Measurements from ENCODE around the gene ATP6V0E1.

ATP6V0E1 gene

DNA sequence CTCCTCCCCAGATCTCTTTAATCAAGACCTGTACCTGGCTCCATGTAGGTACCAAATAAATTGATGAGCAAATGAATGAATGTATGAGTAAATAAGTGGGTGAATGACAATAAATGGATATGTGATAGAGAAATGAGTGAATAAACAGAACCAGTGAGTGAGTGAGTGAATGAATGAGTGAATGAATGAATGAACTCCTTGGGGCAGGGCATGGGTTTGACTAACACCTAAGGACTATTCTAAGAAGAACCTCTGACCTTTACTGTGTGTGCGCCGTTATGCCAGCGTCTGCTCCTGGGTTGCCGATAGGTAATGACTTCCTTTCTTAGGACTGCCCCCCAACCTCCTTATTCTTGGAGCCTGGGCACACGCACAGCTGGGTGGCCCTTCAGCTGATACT, 26.1 kb upstream of the ATP6V0E1 start:
- DNase-seq, result no peak

DNA sequence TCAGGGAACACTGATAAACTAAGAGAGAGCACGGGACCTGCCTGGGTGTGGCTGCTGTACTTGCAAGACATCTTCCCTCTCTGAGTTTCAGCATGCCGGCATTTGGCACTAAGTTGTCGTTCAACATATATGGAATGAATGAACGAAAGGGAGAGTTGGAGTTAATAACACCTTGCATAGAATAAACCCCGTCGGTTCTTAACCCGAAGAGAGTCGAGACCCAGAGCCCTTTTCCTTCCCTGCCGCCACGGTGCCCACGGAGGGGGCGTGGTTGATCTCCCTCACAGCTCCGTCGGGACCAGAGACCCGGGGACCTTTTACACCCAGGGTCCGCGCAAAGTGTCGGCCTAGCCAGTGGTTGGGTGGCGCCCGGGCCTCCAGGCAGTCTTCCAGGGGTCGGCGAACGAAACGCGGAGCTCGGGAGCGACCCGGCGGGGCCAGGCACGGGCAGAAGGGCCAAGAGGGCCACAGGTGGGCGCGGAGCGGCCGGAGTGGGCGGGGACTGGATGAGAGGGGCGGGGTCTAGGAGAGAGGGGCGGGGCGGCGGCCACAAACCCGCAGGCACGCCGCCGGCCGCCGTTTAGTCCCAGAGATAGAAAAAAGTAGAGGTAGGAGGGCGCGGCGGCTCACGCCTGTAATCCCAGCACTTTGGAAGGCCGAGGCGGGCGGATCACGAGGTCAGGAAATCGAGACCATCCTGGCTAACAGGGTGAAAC, 25.1 kb upstream of the ATP6V0E1 start:
- no peak for DNase-seq

DNA sequence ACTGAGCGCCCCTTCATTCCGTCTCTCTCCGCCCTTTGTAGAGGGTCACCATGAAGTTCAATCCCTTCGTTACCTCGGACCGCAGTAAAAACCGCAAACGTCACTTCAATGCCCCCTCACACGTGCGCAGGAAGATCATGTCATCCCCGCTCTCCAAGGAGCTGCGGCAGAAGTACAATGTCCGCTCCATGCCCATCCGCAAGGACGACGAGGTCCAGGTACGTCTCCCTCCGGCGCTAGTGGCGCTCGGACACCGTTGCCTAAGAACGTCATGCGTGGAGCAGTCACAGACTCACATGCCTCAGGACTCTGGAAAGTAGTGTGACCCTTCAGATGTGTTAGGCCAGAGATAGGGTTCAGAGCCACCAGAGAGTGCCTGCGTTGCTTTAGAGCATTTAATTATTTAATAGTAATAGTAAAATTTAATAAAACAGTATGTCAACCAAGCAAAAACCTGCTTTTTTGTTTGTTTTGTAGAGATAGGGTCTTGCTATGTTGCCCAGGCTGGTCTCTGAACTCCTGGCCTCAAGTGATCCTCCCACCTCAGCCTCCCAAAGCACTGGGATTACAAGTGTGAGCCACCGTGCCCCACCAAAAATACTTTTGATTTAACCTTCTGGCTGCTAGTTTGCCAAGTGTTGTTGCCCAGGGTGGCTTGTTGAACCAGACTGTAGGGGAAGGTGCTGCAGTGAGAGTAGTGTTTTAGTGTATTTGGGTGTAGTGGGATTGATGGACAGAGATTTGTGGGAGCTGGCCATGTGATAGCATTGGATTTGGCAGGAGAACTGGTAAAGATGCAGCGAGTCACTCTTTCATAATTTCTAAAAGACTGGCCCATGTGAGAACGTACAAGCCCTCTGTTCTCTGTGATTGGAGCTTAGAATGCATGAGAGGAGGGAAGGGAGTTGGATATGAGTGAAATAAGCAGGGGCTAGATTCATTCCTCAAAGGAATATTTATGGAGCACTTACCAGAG, 23.5 kb upstream of the ATP6V0E1 start:
- DNase-seq, result no peak

DNA sequence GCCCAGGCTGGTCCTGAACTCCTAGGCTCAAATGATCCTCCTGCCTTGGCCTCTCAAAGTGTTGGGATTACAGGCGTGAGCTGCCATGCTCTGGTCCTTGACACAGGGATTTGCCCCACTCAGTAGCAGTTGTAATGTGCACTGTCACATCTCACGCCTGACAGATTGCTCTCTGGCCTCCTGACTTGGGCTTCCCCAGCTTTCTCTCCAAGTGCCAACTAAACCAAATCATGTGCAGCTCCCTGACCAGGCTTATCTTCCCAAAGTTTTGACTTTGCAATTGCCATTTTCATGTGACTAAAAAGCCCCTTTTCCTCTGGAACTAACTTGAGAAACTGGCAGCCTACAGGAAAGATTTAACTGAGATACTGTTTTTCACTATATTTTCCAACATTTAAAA, 13.7 kb upstream of the ATP6V0E1 start:
- no peak for DNase-seq

DNA sequence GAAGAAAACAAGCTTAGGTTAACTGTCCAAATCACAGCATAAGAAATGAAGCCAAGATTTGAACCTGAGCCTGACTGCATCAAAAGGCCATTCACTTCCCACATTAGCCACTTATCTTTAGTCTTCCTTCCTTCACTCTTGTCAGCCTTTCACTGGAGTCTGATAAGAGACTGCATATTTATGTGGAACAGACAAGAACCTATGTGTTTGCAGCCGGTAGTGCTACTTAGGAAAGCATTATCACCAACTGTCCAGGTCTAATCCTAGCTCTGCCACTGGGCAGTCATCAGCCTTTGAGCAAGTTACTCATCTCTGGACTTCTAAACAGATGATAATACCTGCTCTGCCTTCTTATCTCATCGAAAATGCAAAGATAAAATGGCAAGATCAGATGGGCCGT, 12.1 kb upstream of the ATP6V0E1 start:
- DNase-seq, result no peak

DNA sequence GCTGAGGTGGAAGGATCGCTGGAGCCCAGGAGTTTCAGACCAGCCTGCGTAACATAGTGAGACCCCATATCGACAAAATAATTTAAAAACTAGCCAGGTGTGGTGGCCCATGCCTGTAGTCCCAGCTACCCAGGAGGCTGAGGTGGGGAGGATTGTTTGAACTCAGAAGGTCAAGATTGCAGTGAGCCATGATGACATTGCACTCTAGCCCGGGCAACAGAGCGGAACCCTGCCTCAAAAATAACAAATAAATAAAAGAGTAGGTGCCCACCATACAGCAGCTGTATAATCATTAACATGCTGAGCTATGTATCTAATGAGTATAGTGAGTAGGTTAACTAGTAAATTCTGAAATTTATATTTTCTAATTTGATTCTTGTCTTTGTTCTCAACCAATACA, 11.0 kb upstream of the ATP6V0E1 start:
- no peak for DNase-seq

DNA sequence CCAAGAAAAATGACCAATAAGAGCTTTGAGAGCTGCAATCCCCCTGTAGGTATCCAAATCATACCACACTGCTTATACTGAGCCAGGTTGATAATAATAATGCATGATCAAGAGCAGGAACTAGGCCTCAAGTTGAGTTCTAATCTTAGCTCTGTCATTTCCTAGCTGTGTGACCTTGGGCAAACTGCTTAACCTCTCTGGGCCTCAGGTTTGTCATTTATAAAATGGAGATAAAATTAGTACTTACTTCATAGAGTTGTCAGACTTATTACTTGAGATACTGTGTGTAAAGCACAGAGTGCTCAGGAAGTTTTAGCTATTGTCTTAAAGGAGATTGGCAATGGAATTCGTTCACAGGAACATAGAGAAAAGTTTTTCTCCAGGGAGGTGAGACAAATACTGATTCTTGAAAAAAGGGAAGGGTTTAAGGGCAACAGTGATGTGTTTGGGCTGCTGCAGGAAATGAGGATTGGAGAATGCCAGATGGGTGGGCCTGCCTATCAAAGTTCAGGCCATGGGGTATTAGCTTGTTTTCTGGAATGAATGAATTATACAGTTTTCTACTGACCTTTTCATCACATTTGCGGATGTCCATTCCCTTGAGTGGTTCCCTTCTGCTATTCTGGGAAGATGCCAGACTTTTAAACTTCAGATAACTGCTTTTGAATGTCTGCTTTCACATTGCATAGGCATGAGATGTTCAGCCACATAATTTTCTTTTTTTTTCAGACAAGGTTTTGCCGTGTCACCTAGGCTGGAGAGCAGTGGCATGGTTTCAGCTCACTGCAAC, 10.2 kb upstream of the ATP6V0E1 start:
- no peak for DNase-seq

DNA sequence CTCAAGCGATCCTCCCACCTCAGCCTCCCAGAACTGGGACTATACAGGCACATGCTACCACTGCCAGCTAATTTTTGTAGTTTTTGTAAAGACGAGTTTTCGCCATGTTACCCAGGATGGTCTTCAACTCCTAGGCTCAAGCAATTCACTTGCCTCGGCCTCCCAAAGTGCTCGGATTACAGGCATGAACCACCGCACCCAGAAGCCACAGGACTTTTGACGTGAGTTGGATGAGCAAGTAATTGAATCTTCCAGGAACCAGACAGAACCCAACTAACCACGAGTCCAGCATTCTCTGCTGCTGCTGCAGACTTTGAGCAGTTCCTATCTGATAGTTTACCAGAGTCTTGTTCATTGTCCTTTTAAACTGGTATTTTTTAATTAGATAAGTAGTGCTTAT, 9.6 kb upstream of the ATP6V0E1 start:
- DNase-seq, result no peak

DNA sequence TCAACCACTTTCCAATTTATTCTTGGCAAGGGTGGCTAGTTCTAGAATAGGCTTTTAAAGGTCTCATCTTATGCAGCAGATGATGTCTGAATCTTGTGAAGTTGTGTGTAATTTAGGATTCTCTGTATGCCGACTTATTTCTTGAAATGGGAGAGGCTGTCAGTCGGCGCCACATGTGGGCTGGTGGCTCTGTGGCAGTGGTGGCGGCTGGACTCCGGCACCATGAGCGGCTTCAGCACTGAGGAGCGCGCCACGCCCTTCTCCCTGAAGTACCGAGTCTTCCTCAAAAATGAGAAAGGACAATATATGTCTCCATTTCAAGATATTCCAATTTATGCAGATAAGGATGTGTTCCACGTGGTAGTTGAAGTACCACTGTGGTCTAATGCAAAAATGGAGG, 8.3 kb upstream of the ATP6V0E1 start:
- DNase-seq, result no peak

DNA sequence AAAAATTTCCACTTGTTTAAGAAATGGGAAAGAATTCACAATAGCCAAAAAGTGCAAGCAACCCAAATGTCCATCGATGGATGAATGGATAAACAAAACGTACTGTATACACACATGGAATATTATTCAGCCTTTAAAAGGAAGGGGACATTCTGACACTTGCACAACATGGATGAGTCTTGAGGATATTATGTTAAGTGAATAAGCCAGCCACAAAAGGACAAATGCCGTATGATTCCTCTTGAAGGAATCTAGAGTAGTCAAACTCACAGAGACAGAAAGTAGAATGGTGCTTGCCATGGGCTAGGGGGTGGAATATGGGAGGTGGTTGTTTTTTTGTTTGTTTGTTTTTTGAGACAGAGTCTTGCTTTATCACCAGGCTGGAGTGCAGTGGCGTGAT, 3.8 kb upstream of the ATP6V0E1 start:
- DNase-seq, result no peak

DNA sequence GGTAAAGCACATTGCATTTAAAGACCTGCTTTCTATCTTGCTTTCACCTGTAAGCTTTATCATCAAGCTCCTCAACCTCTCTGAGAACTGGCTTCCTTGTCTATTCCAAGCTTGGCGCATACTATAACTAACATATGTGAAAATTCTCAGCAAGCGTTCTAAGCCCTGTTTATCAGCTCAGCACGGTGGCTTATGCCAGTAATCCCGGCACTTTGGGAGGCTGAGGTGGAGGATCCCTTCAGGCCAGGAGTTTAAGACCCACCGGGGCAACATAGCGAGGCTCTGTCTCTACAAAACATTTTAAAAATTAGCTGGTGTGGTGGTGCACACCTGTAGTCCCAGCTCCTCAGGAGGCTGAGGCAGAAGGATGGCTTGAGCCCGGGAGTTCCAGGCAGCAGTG, 1.6 kb upstream of the ATP6V0E1 start:
- no peak for DNase-seq

DNA sequence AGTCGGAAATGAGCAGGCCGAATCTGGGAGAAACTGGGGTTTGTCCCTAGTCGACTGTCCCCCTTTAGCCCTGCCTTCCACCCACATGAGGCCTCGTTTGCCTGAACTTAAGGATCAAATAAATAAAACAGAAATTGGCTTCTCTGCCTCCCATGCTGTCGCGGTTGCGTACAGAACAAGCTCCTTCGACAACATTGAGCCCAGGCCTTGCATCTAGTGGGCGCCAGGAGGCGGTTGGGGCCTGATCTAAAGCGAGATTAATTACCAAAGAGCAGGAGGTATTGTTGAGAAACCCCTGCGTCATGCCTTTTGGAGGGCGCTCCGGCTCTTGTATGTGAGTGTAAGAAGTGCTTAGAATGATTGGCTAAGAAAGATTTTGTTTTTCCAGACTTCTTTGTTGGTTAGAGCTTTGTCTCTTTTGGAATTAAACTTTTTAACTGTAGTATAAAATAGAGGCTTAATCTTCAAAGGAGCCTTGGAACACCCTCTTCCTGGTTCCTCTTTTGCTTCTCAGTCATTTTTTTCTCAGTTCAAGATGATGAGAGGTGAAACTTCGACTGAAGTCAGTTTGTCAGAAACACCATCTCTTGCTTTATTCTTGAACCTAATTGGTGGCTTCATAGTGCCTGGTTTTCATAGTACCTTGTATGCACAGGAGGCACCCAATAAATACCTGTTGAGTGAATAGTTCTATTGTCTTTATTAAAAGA, 828 bp downstream of the ATP6V0E1 start:
- DNase-seq, result peak; percentile 6

DNA sequence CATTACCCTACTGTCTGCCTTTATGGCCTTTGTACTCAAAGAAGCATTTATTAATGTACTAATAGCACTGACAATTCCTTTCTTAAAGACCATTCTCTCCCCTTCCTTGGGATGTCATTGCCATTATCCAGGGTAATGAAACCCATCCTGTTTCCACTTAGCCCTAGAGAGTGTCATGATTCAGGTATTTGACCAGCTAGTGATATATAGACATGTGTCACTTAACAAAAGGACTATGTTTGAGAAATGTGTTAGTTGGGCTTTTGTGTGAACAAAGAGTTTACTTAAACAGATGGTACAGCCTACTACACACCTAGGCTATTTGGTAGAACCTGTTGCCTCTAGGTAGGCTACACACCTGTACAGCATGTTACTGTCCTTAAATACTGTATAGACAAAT, 2.0 kb downstream of the ATP6V0E1 start:
- DNase-seq, result peak; percentile 10

DNA sequence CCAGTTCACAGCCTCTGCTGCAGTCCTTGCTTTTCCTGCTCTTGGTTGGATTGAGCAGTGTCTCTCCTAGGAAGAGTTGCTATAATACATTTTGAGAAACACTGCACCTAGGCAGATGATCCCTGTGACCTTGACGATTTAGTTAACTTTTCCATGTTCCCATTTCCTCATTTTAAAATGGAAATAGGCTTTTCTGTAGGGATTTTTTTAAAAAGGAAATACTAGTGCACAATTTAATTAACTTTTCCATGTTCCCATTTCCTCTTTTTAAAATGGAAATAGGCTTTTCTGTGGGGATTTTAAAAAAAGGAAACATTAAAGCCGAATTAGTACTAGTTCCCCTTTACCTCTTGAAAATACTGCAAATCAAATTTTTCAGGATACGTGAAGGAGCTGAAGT, 4.7 kb downstream of the ATP6V0E1 start:
- DNase-seq, result no peak

DNA sequence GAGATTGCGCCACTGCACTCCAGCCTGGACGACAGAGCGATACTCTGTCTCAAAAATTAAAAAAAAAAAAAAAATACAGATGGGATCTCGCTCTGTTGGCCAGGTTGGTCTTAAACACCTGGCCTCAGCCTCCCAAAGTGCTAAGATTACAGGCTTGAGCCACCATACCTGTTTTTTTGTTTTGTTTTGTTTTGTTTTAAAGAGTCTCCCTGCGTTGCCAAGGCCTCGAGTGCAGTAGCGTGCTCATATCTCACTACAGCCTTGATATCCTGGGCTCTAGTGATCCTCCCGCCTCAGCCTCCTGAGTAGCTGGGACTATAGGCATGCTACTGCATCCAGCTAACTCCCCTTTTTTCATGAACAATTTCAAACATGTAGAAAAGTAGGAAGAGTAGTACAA, 7.2 kb downstream of the ATP6V0E1 start:
- no peak for DNase-seq

DNA sequence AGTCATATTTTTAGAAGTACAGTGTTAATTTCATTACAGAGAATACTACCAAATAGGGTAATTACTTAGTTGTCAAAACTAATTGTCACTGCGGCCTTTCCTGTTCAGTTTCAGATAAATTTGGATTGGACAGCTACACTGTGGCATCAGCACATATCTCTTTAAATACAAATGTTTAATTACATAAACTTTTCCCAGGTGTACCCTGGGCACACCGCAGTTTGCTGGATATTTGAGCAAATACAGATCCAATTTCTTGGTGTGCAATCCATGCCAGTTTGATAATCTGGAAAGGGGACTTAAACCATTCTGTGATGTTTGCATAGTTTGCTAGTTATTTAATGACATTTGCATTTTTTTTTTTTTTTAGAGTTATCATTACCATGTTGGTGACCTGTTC, 10.8 kb downstream of the ATP6V0E1 start:
- DNase-seq, result no peak

DNA sequence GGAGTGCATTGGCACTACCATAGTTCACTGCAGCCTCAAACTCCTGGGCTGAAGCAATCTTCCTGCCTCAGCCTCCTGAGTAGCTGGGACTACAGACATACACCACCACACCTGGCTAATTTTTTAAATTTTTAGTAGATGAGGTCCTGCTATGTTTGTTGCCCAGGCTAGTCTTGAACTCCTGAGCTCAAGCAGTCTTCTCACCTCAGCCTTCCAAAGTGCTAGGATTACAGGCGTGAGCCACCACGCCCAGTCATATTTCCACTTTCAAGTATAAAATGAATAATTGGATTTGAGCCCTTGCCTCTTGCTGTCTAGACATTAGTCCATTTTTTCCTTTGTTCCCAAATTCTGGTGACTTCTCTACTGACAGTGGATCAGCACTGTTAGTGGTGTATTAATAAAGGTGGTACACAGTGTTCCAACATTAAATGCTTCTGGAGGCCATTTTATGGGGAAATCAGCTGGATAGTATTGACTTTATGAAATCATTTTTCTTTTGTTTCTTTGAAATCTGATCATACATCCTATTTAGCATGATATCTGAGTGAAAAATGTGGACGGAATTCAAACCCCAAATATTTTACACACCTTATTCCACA, 15.9 kb downstream of the ATP6V0E1 start:
- no peak for DNase-seq

DNA sequence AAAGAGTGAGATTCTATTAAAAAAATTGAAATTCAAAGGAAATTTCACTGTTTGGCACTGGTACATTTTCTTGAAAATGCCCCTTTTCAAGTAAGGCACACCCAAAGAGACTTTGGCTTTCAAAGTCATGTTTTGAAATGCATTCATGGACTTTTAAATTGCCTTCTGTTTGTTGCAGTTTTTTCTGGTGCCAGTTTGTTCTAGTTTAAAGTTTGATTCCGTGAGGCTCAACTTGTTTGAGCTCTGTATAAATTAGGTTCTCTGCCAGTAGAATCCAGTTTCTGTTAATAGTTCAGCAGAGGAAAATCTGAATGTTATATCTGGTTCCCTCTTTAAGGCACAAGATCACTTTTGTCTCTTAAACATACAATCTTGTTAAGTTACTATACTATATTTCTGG, 16.4 kb downstream of the ATP6V0E1 start:
- DNase-seq, result no peak

DNA sequence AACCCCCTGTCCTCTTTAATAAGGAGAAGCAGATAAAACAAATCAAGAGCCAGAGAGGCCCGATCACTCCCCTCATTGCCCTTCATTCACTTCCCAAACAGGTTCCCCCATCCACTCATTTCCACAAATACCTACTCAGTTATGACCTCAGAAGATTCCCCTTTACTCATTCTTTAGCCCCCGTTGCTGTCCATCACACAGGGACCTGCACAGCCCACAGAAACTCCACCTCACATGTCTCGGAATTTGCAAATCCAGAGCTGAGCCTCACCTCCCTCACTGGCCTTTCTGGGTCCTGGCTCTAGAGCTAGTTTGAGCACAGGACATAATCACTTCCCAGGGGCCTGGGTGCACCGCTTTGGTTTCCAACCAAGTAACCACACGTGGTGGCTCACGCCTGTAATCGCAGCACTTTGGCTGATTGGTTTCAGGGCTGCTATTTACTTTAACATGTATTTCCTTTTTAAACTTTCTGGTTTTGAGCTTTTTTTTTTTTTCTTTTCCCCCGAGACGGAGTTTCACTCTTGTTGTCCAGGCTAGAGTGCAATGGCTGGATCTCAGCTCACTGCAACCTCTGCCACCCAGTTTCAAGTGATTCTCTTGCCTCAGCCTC, 17.8 kb downstream of the ATP6V0E1 start:
- DNase-seq, result no peak

DNA sequence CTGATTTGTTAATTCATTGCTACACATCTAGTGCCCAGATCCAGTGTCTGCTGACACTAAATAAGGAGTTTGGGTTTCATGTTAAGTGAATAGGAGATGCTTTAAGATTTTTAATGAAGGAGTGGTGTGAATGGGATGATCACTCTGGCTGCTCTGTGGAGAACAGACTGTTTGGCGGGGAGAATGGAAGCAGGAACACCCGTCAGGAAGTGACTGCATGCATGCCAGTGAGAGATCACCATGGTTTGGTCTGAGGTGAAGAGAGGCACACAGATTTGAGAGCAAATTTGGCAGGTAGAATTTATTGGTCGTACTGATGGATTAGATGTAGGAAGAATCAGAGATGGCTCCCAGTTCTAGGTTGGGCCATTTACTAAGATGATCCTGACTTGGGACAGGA, 19.8 kb downstream of the ATP6V0E1 start:
- DNase-seq, result no peak

DNA sequence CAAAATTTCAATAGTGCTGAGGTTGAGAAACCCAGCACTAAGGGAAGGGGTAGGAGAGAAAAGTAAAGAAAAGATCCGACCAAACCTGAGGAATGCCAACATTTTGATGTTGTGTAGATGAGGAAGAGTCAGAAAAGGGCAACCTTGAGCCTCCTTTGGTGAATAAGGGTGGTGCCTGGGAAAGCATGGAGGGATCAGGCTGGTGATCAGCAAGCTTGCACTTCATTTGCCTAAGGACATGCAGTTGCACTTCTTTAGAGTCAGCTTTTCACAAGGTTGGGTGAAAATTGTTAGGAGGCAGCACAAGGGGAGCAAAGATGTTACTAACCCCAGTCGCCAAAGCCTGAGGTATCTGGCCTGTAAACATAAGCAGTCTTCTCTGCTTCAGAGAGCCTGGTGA, 20.4 kb downstream of the ATP6V0E1 start:
- no peak for DNase-seq

DNA sequence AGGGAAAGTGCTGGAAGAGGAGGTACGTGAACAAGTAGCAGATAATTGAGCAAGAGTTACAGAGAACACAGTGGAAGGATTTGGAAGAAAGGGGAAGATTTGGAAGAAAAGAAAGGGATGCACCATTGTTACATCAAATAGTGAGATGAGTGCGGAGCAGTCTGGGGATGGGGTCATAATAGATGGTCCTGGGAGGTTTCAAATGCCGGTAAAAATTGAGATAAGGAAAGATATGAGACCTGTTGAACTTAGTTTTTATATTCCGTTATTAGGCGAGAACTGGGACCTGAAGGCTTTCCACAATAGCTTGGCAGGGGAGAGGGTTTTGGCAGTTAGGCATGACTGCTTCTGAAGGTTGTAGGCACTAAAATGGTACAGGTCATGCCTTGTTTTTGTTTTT, 20.9 kb downstream of the ATP6V0E1 start:
- no peak for DNase-seq
